HCT116 (cell line): Measurements from ENCODE around the gene HBG1. TPM values are rescaled to one million over a fixed set of nuclear protein-coding genes. Genes with fewer than 3 reads are reported as not detected.

ENCODE experiments used
- ATAC-seq: fragments of 200-7000 bp; cut with Tn5 transposase; 2 replicates; pipeline ENCODE4 v1.9.1; 2020; ENCODE audit warnings: mild to moderate bottlenecking, moderate library complexity
- BruUV-seq: library from RNA; stranded (reverse); fragments of 400-500 nt; replicated peaks from 2 replicates; lab custom pipeline; 2021; lab: Mats Ljungman, UMichigan
- CTCF ChIA-PET: fragments of 300-600 bp; sonication (Branson Sonifier 250); formaldehyde crosslinking; loops from one replicate; lab custom pipeline; 2021; ENCODE audit warnings: antibody characterized with exemption; lab: Charles Lee
- POLR2A ChIA-PET: fragments of 300-600, 350-600 bp; sonication (Branson Sonifier 250); formaldehyde crosslinking; loops from one replicate; lab custom pipeline; 2021; ENCODE audit warnings: antibody characterized with exemption; lab: Charles Lee
- RAD21 ChIA-PET, 2 experiments: fragments of 300-600 bp; sonication (Branson Sonifier 250); formaldehyde crosslinking; loops; one replicate each; lab custom pipeline; 2023; ENCODE audit warnings: low total read pairs in 2 of 2; ENCODE audit not compliant: uncharacterized antibody in 2 of 2, unreplicated experiment in 2 of 2, low non-redundant PET in 1 of 2; lab: Charles Lee
- DNase-seq: peaks from one replicate; pipeline ENCODE4 v3.0.0-alpha.2; 2010; ENCODE audit warnings: low read depth, low spot score
- H2AFZ ChIP-seq: fragments of 200-600 bp; shearing (Covaris generic), sonication (generic); 2 replicates; pipeline ENCODE4 v1.6.1; 2017; ENCODE audit warnings: low read depth, mixed run types, mixed read lengths, antibody characterized with exemption, low read length; ENCODE audit not compliant: poor library complexity, severe bottlenecking
- H3K27ac ChIP-seq: 2 replicates; pipeline ENCODE4 v1.5.1; 2012; ENCODE audit warnings: low read depth, low read length
- H3K27me3 ChIP-seq: fragments of 200-600 bp; sonication (generic); 2 replicates; pipeline ENCODE4 v1.6.1; 2016; ENCODE audit warnings: mixed run types, low read length, mixed read lengths; ENCODE audit not compliant: insufficient read depth
- H3K36me3 ChIP-seq, 2 experiments: fragments of 200-500 bp in 1 of 2; fragments of 200-600 bp in 1 of 2; sonication (Bioruptor generic) in 1 of 2; sonication (generic) in 1 of 2; 2 replicates each; pipeline versions ENCODE4 v1.5.1 to v1.6.1; 2014 to 2016; ENCODE audit warnings: low read length in 2 of 2, inconsistent platforms in 1 of 2, mixed read lengths in 1 of 2, mixed run types in 1 of 2; ENCODE audit not compliant: insufficient read depth in 2 of 2, control insufficient read depth in 1 of 2
- H3K4me1 ChIP-seq, 2 experiments: fragments of 200-600 bp in 1 of 2; sonication (generic) in 1 of 2; 2 replicates each; pipeline versions ENCODE4 v1.5.1 to v1.6.1; 2012 to 2017; ENCODE audit warnings: low read length in 2 of 2, inconsistent platforms in 1 of 2, mild to moderate bottlenecking in 1 of 2, mixed read lengths in 1 of 2, mixed run types in 1 of 2, moderate library complexity in 1 of 2; ENCODE audit not compliant: insufficient read depth in 2 of 2, control insufficient read depth in 1 of 2
- H3K4me2 ChIP-seq: fragments of 200-600 bp; sonication (generic); 2 replicates; pipeline ENCODE4 v1.6.1; 2017; ENCODE audit warnings: mixed run types, low read length, mixed read lengths
- H3K4me3 ChIP-seq, 2 experiments: fragments of 200-600 bp in 1 of 2; sonication (generic) in 1 of 2; replicated peaks in 1 of 2; 2 replicates each; pipeline ENCODE4 v1.5.1; 2011 to 2016; ENCODE audit warnings: low read length in 2 of 2, control low read depth in 1 of 2, low read depth in 1 of 2, mild to moderate bottlenecking in 1 of 2, mixed read lengths in 1 of 2, mixed run types in 1 of 2
- H3K79me2 ChIP-seq: fragments of 200-600 bp; sonication (generic); 2 replicates; pipeline ENCODE4 v1.6.1; 2017; ENCODE audit warnings: mild to moderate bottlenecking, mixed run types, low read length, moderate library complexity, mixed read lengths; ENCODE audit not compliant: insufficient read depth
- H3K9ac ChIP-seq: fragments of 200-600 bp; sonication (generic); 2 replicates; pipeline ENCODE4 v1.6.1; 2016; ENCODE audit warnings: low read length, mixed read lengths
- H3K9me2 ChIP-seq: fragments of 200-600 bp; sonication (generic), shearing (Covaris generic); 2 replicates; pipeline ENCODE4 v1.6.1; 2017; ENCODE audit warnings: mixed run types, mild to moderate bottlenecking, moderate library complexity; ENCODE audit not compliant: insufficient read depth
- H3K9me3 ChIP-seq, 2 experiments: fragments of 200-500 bp in 1 of 2; fragments of 200-600 bp in 1 of 2; sonication (Bioruptor generic) in 1 of 2; sonication (generic) in 1 of 2; 2 replicates each; pipeline ENCODE4 v1.6.1; 2014 to 2017; ENCODE audit warnings: low read length in 2 of 2, mixed read lengths in 2 of 2, inconsistent platforms in 1 of 2, low read depth in 1 of 2, mild to moderate bottlenecking in 1 of 2, mixed run types in 1 of 2, moderate library complexity in 1 of 2; ENCODE audit not compliant: control insufficient read depth in 1 of 2, insufficient read depth in 1 of 2
- H4K20me1 ChIP-seq: fragments of 200-600 bp; sonication (generic), shearing (Covaris generic); 2 replicates; pipeline ENCODE4 v1.6.1; 2017; ENCODE audit warnings: mixed run types, mild to moderate bottlenecking, moderate library complexity; ENCODE audit not compliant: insufficient read depth
- ATF3 ChIP-seq: IDR thresholded peaks from 2 replicates; pipeline ENCODE4 v1.6.1; 2012
- CBX3 ChIP-seq: IDR thresholded peaks from 2 replicates; pipeline ENCODE4 v1.6.1; 2012; ENCODE audit warnings: low read depth
- CEBPB ChIP-seq: IDR thresholded peaks from 2 replicates; pipeline ENCODE4 v1.6.1; 2012; ENCODE audit warnings: low read depth
- CTCF ChIP-seq, 3 experiments: fragments of 200-600 bp in 1 of 3; sonication (generic) in 1 of 3; IDR thresholded peaks in 2 of 3; conservative IDR thresholded peaks in 1 of 3; 2 replicates each; pipeline ENCODE4 v1.5.1; 2012 to 2017; ENCODE audit warnings: low read depth in 2 of 3, low read length in 2 of 3, antibody characterized with exemption in 1 of 3, borderline replicate concordance in 1 of 3, control low read depth in 1 of 3, mild to moderate bottlenecking in 1 of 3, mixed read lengths in 1 of 3, mixed run types in 1 of 3, moderate library complexity in 1 of 3; ENCODE audit not compliant: insufficient read depth in 1 of 3
- EGR1 ChIP-seq: IDR thresholded peaks from 2 replicates; pipeline ENCODE4 v1.6.1; 2012; ENCODE audit warnings: low read depth
- ELF1 ChIP-seq: IDR thresholded peaks from 2 replicates; pipeline ENCODE4 v1.6.1; 2012; ENCODE audit warnings: low read depth, borderline replicate concordance
- EZH2 ChIP-seq: fragments of 200-600 bp; sonication (generic); IDR thresholded peaks from 2 replicates; pipeline ENCODE4 v1.6.1; 2017; ENCODE audit warnings: antibody characterized with exemption, mixed run types
- EZH2phosphoT487 ChIP-seq: fragments of 200-600 bp; IDR thresholded peaks from 2 replicates; pipeline ENCODE4 v1.6.1; 2018; ENCODE audit warnings: antibody characterized with exemption, borderline replicate concordance
- FOSL1 ChIP-seq: IDR thresholded peaks from 2 replicates; pipeline ENCODE4 v1.6.1; 2012; ENCODE audit warnings: low read depth
- JUND ChIP-seq: IDR thresholded peaks from 2 replicates; pipeline ENCODE4 v1.6.1; 2012
- MAX ChIP-seq: IDR thresholded peaks from 2 replicates; pipeline ENCODE4 v1.6.1; 2012
- POLR2A ChIP-seq: IDR thresholded peaks from 2 replicates; pipeline ENCODE4 v1.7.0; 2011; ENCODE audit warnings: borderline replicate concordance; ENCODE audit not compliant: insufficient read depth, insufficient read length; ENCODE audit errors: extremely low read depth
- POLR2AphosphoS5 ChIP-seq: IDR thresholded peaks from 2 replicates; pipeline ENCODE4 v1.6.1; 2011; ENCODE audit warnings: mild to moderate bottlenecking, low read depth, low read length, moderate library complexity
- SIN3A ChIP-seq: IDR thresholded peaks from 2 replicates; pipeline ENCODE4 v1.6.1; 2012; ENCODE audit warnings: low read depth
- SP1 ChIP-seq: IDR thresholded peaks from 2 replicates; pipeline ENCODE4 v1.6.1; 2012; ENCODE audit warnings: low read depth
- SRF ChIP-seq: IDR thresholded peaks from 2 replicates; pipeline ENCODE4 v1.6.1; 2012; ENCODE audit warnings: low read depth
- TCF7L2 ChIP-seq: IDR thresholded peaks from 2 replicates; pipeline ENCODE4 v1.7.0; 2011; ENCODE audit warnings: borderline replicate concordance, inconsistent platforms; ENCODE audit not compliant: insufficient read depth, insufficient read length; ENCODE audit errors: extremely low read depth
- ZBTB33 ChIP-seq: IDR thresholded peaks from 2 replicates; pipeline ENCODE4 v1.6.1; 2011; ENCODE audit warnings: mild to moderate bottlenecking, low read length, moderate library complexity; ENCODE audit not compliant: insufficient replicate concordance; ENCODE audit errors: extremely low read depth
- ZFX ChIP-seq: fragments of 450-650 bp; IDR thresholded peaks from 2 replicates; pipeline ENCODE4 v1.6.1; 2017
- intact Hi-C: fragments of 100-400 bp; cut with micrococcal nuclease; formaldehyde crosslinking; loops from 2 replicates; pipeline ENCODE4 v1.10.0; 2022
- total RNA-seq: library from RNA; stranded (reverse); gene quantifications from one replicate; pipeline ENCODE4 v1.2.1, GENCODE V29; 2021; ENCODE audit not compliant: unreplicated experiment

HBG1 gene
- total RNA-seq, 1 experiment from 2014 or later = 3.6 TPM

GRCh38 chr11:5286901-5287300 is 37.2 kb upstream of the HBG1 start:
- POLR2A ChIA-PET = no interaction called here
- Histone ChIP-seq H3K9me3 (no peaks in the 10 kb centered on the region), H3K9ac (no peak overlapping the region)
- no peak for DNase-seq
- intact Hi-C loops = no loop called here
- TF ChIP-seq CBX3 = no peak
- TF ChIP-seq POLR2AphosphoS5 = no peak
- TF ChIP-seq FOSL1 = no peak
- TF ChIP-seq SP1 = no peak
- no peak for TF ChIP-seq SIN3A
- TF ChIP-seq ELF1 = no peak
- TF ChIP-seq EZH2 = no peak
- no peak for TF ChIP-seq SRF
- no peak for TF ChIP-seq TCF7L2
- TF ChIP-seq EGR1 = no peak
- TF ChIP-seq JUND = no peak
- TF ChIP-seq, all 23 proteins: peak for 0
- no TSS peak for BruUV-seq
- H3K4me1 ChIP-seq = peaks cover under 1 to 9% of the 10 kb centered on the region in 2 experiments; a peak in 2 of 4 replicates
- no peak overlapping the region for H3K4me2 ChIP-seq
- H2AFZ ChIP-seq = no peak overlapping the region
- ChIA-PET RAD21 (no interaction called here), CTCF (no interaction called here)
- no peaks in the 10 kb centered on the region for H4K20me1 ChIP-seq
- H3K36me3 ChIP-seq = no peaks in the 10 kb centered on the region
- no peak overlapping the region for H3K4me3 ChIP-seq
- no peak for ATAC-seq
- no peaks in the 10 kb centered on the region for H3K27me3 ChIP-seq
- no peaks in the 10 kb centered on the region for H3K79me2 ChIP-seq
- no peaks in the 10 kb centered on the region for H3K9me2 ChIP-seq
- no peak overlapping the region for H3K27ac ChIP-seq

GRCh38 chr11:5286351-5286750 is 36.7 kb upstream of the HBG1 start:
- RAD21 ChIA-PET = no interaction called here
- H3K4me3 ChIP-seq = no peak overlapping the region
- no peak overlapping the region for H2AFZ ChIP-seq
- H3K4me1 ChIP-seq = peaks cover 6 to 15% of the 10 kb centered on the region in 2 experiments
- H4K20me1 ChIP-seq = no peaks in the 10 kb centered on the region
- no peaks in the 10 kb centered on the region for H3K27me3 ChIP-seq
- no peaks in the 10 kb centered on the region for H3K9me2 ChIP-seq
- CTCF ChIA-PET = no interaction called here
- H3K4me2 ChIP-seq = no peak overlapping the region
- no peaks in the 10 kb centered on the region for H3K36me3 ChIP-seq
- H3K9ac ChIP-seq = no peak overlapping the region
- H3K79me2 ChIP-seq = no peaks in the 10 kb centered on the region
- no peak overlapping the region for H3K27ac ChIP-seq
- POLR2A ChIA-PET = no interaction called here
- ATAC-seq (no peak), DNase-seq (no peak)
- intact Hi-C loops = no loop called here
- H3K9me3 ChIP-seq = no peaks in the 10 kb centered on the region
- no TSS peak for BruUV-seq
- TF ChIP-seq CBX3 = no peak
- no peak for TF ChIP-seq SRF
- TF ChIP-seq MAX = no peak
- no peak for TF ChIP-seq CEBPB
- no peak for TF ChIP-seq POLR2A
- TF ChIP-seq ZFX = no peak
- TF ChIP-seq POLR2AphosphoS5 = no peak
- TF ChIP-seq CTCF (IDR thresholded peaks at IDR 0.05 in 2 of 3, conservative IDR thresholded peaks at IDR 0.05 in 1 of 3; ENCODE audit: borderline replicate concordance in 1 of 3, insufficient read depth in 1 of 3, low read depth in 2 of 3, low read length in 2 of 3) = no peak
- TF ChIP-seq EZH2 = no peak
- no peak for TF ChIP-seq JUND
- TF ChIP-seq EZH2phosphoT487 = no peak
- no peak for TF ChIP-seq ZBTB33
- no peak for TF ChIP-seq ATF3
- no peak for TF ChIP-seq SP1
- no peak for TF ChIP-seq SIN3A
